IMR-90 (cell line): ENCODE data around the gene SLC7A4. TPM values are rescaled to one million over a fixed set of nuclear protein-coding genes. Genes with fewer than 3 reads are reported as not detected.
A peak's percentile ranks its signal among the peaks of the same experiment; 100 is the strongest.

Source experiments
- ATAC-seq: fragments of 200-7000 bp; cut with Tn5 transposase; 2 replicates; pipeline ENCODE4 v1.9.1; 2020; ENCODE audit warnings: low read depth, mild to moderate bottlenecking, moderate library complexity
- BruUV-seq: library from RNA; stranded (reverse); fragments of 400-500 nt; replicated peaks from 2 replicates; lab custom pipeline; 2021; lab: Mats Ljungman, UMichigan
- CTCF ChIA-PET: fragments of 300-600 bp; formaldehyde crosslinking; extraction: SDS; loops from one replicate; lab custom pipeline; 2021; ENCODE audit warnings: antibody characterized with exemption; lab: Yijun Ruan, JAX
- POLR2A ChIA-PET: fragments of 300-600 bp; sonication (Branson Sonifier 250); formaldehyde crosslinking; loops from one replicate; lab custom pipeline; 2022; ENCODE audit warnings: antibody characterized with exemption; ENCODE audit not compliant: unreplicated experiment; lab: Charles Lee
- DNase-seq: peaks from one replicate; pipeline ENCODE4 v3.0.0; 2013
- H2AFZ ChIP-seq: replicated peaks from 2 replicates; pipeline ENCODE3; 2013; ENCODE audit warnings: low read length, mild to moderate bottlenecking; ENCODE audit not compliant: poor library complexity
- H2AK5ac ChIP-seq: 2 replicates; pipeline ENCODE4 v1.6.1; 2013; ENCODE audit warnings: low read depth, low read length, inconsistent platforms
- H2AK9ac ChIP-seq: replicated peaks from 2 replicates; pipeline ENCODE3; 2013; ENCODE audit warnings: mild to moderate bottlenecking, low read depth, low read length, moderate library complexity; ENCODE audit not compliant: poor library complexity
- H2BK120ac ChIP-seq: 2 replicates; pipeline ENCODE4 v1.6.1; 2013; ENCODE audit warnings: low read depth, low read length, inconsistent platforms
- H2BK15ac ChIP-seq: 3 replicates; pipeline ENCODE4 v1.6.1; 2013; ENCODE audit warnings: low read depth, low read length, inconsistent platforms
- H2BK20ac ChIP-seq: 2 replicates; pipeline ENCODE4 v1.6.1; 2013; ENCODE audit warnings: low read depth, mild to moderate bottlenecking, inconsistent platforms, low read length, moderate library complexity
- H2BK5ac ChIP-seq: 2 replicates; pipeline ENCODE4 v1.6.1; 2013; ENCODE audit warnings: mild to moderate bottlenecking, low read depth, low read length, inconsistent platforms; ENCODE audit not compliant: poor library complexity, severe bottlenecking
- H3K14ac ChIP-seq: replicated peaks from 2 replicates; pipeline ENCODE4 v1.6.1; 2013; ENCODE audit warnings: low read depth, low read length, inconsistent platforms
- H3K18ac ChIP-seq: 2 replicates; pipeline ENCODE4 v1.6.1; 2013; ENCODE audit warnings: low read depth, low read length, control low read depth
- H3K23ac ChIP-seq: 2 replicates; pipeline ENCODE4 v1.6.1; 2013; ENCODE audit warnings: low read depth, low read length, inconsistent platforms
- H3K27ac ChIP-seq: 2 replicates; pipeline ENCODE4 v1.5.1; 2013; ENCODE audit warnings: mild to moderate bottlenecking, control low read depth, low read length; ENCODE audit not compliant: insufficient read depth
- H3K27me3 ChIP-seq: 2 replicates; pipeline ENCODE4 v1.6.1; 2013; ENCODE audit warnings: low read length; ENCODE audit not compliant: control insufficient read depth, insufficient read depth
- H3K36me3 ChIP-seq: 2 replicates; pipeline ENCODE4 v1.6.1; 2013; ENCODE audit warnings: low read length, mixed read lengths; ENCODE audit not compliant: control insufficient read depth, insufficient read depth
- H3K4ac ChIP-seq: 2 replicates; pipeline ENCODE4 v1.6.1; 2013; ENCODE audit warnings: low read depth, low read length, inconsistent platforms
- H3K4me1 ChIP-seq: 2 replicates; pipeline ENCODE4 v1.6.1; 2013; ENCODE audit warnings: low read length, mixed read lengths; ENCODE audit not compliant: control insufficient read depth, insufficient read depth
- H3K4me2 ChIP-seq: 2 replicates; pipeline ENCODE4 v1.6.1; 2013; ENCODE audit warnings: low read depth, mild to moderate bottlenecking, control low read depth, low read length, moderate library complexity
- H3K4me3 ChIP-seq: 2 replicates; pipeline ENCODE4 v1.5.1; 2013; ENCODE audit warnings: low read depth, mild to moderate bottlenecking, control low read depth, low read length, moderate library complexity; ENCODE audit not compliant: insufficient read depth
- H3K56ac ChIP-seq: 2 replicates; pipeline ENCODE4 v1.6.1; 2013; ENCODE audit warnings: low read length, inconsistent platforms; ENCODE audit not compliant: insufficient read depth; ENCODE audit errors: extremely low read depth
- H3K79me1 ChIP-seq, 2 experiments: 2 replicates each; pipeline ENCODE4 v1.6.1; 2013; ENCODE audit warnings: low read length in 2 of 2, inconsistent platforms in 1 of 2, low read depth in 1 of 2
- H3K9ac ChIP-seq: 2 replicates; pipeline ENCODE4 v1.6.1; 2013; ENCODE audit warnings: low read depth, low read length, control low read depth
- H3K9me1 ChIP-seq: 2 replicates; pipeline ENCODE4 v1.6.1; 2013; ENCODE audit warnings: low read length, inconsistent platforms; ENCODE audit not compliant: insufficient read depth
- H3K9me3 ChIP-seq: 2 replicates; pipeline ENCODE4 v1.6.1; 2013; ENCODE audit warnings: low read length; ENCODE audit not compliant: control insufficient read depth, insufficient read depth
- H4K20me1 ChIP-seq: 2 replicates; pipeline ENCODE4 v1.6.1; 2013; ENCODE audit warnings: low read length, inconsistent platforms; ENCODE audit not compliant: insufficient read depth
- H4K5ac ChIP-seq: 2 replicates; pipeline ENCODE4 v1.6.1; 2013; ENCODE audit warnings: mild to moderate bottlenecking, low read depth, low read length, control low read depth
- H4K8ac ChIP-seq, 2 experiments: 2 replicates each; pipeline ENCODE4 v1.6.1; 2013; ENCODE audit warnings: low read depth in 2 of 2, low read length in 2 of 2, control low read depth in 1 of 2, inconsistent platforms in 1 of 2
- H4K91ac ChIP-seq: 2 replicates; pipeline ENCODE4 v1.6.1; 2013; ENCODE audit warnings: low read depth, low read length, inconsistent platforms; ENCODE audit not compliant: insufficient read depth
- BHLHE40 ChIP-seq: fragments of 150-350 bp; IDR thresholded peaks from 2 replicates; pipeline ENCODE4 v1.6.1; 2016; ENCODE audit warnings: mild to moderate bottlenecking, low read depth, low read length
- CEBPB ChIP-seq: IDR thresholded peaks from 2 replicates; pipeline ENCODE4 v1.6.1; 2012; ENCODE audit warnings: low read depth, low read length, improper control_type of control experiment
- CHD1 ChIP-seq: IDR thresholded peaks from 2 replicates; pipeline ENCODE4 v1.6.1; 2012; ENCODE audit warnings: low read depth, low read length, improper control_type of control experiment
- CTCF ChIP-seq: conservative IDR thresholded peaks from 2 replicates; pipeline ENCODE4 v1.5.1; 2012; ENCODE audit warnings: mild to moderate bottlenecking, low read depth, low read length, improper control_type of control experiment
- ELK1 ChIP-seq: fragments of 150-350 bp; IDR thresholded peaks from 2 replicates; pipeline ENCODE4 v1.6.1; 2016; ENCODE audit warnings: low read depth, mild to moderate bottlenecking, low read length, moderate library complexity, borderline replicate concordance
- FOS ChIP-seq: fragments of 150-350 bp; IDR thresholded peaks from 2 replicates; pipeline ENCODE4 v1.6.1; 2016; ENCODE audit warnings: low read depth, low read length
- MAFK ChIP-seq: IDR thresholded peaks from 2 replicates; pipeline ENCODE4 v1.6.1; 2012; ENCODE audit warnings: low read depth, low read length, improper control_type of control experiment
- MAZ ChIP-seq: IDR thresholded peaks from 2 replicates; pipeline ENCODE4 v1.6.1; 2012; ENCODE audit warnings: low read depth, mild to moderate bottlenecking, low read length, improper control_type of control experiment, moderate library complexity, borderline replicate concordance
- MXI1 ChIP-seq: IDR thresholded peaks from 2 replicates; pipeline ENCODE4 v1.6.1; 2012; ENCODE audit warnings: low read depth, mild to moderate bottlenecking, low read length, moderate library complexity, borderline replicate concordance
- NFE2L2 ChIP-seq: fragments of 150-350 bp; IDR thresholded peaks from 2 replicates; pipeline ENCODE4 v1.6.1; 2016; ENCODE audit warnings: low read depth, mild to moderate bottlenecking, low read length
- POLR2A ChIP-seq: IDR thresholded peaks from 2 replicates; pipeline ENCODE4 v1.6.1; 2012; ENCODE audit warnings: mild to moderate bottlenecking, low read depth, low read length
- RAD21 ChIP-seq: IDR thresholded peaks from 2 replicates; pipeline ENCODE4 v1.6.1; 2012; ENCODE audit warnings: low read length, improper control_type of control experiment
- RFX5 ChIP-seq: IDR thresholded peaks from 2 replicates; pipeline ENCODE4 v1.8.0; 2012; ENCODE audit warnings: low read depth, mild to moderate bottlenecking, low read length, moderate library complexity
- SMC3 ChIP-seq: fragments of 150-350 bp; IDR thresholded peaks from 2 replicates; pipeline ENCODE4 v1.6.1; 2016; ENCODE audit warnings: low read depth, mild to moderate bottlenecking, antibody characterized with exemption, low read length, moderate library complexity
- USF2 ChIP-seq: fragments of 150-350 bp; IDR thresholded peaks from 2 replicates; pipeline ENCODE4 v1.6.1; 2017; ENCODE audit warnings: mild to moderate bottlenecking, antibody characterized with exemption, low read length, low read depth
- WGBS, 2 experiments: methylation state at CpG; one replicate each; pipeline versions ENCODE4 v1.1.5 to v1.1.7; 2013; ENCODE audit warnings: missing lambda C conversion rate in 2 of 2; ENCODE audit not compliant: insufficient read length in 1 of 2; ENCODE audit errors: extremely low coverage in 2 of 2; 5-methylcytosine and 5-hydroxymethylcytosine counted together
- dilution Hi-C: fragments of 300-500 bp; cut with HindIII; formaldehyde crosslinking; loops from one replicate; pipeline ENCODE4 v1.14.3; 2018; ENCODE audit warnings: low sequenced_read_pairs; ENCODE audit not compliant: unreplicated experiment
- in situ Hi-C: fragments of 300-500 bp; cut with MboI; formaldehyde crosslinking; loops from 3 replicates; pipeline ENCODE4 v1.14.3; 2019; ENCODE audit warnings: low sequenced_read_pairs, inconsistent platforms, mixed read lengths
- intact Hi-C: fragments of 100-400 bp; cut with micrococcal nuclease; formaldehyde crosslinking; loops from 2 replicates; pipeline ENCODE4 v1.10.0; 2022
- polyA plus RNA-seq, 3 experiments: library from polyadenylated mRNA; depleted of rRNA; stranded (reverse); fragments of >200 nt; gene quantifications; 2 replicates each; pipeline ENCODE4 v1.2.3, GENCODE V29; 2012; ENCODE audit warnings: low replicate concordance in 1 of 3
- total RNA-seq: library from RNA; depleted of rRNA; stranded (reverse); fragments of >200 nt; gene quantifications from 2 replicates; pipeline ENCODE4 v1.2.3, GENCODE V29; 2012

SLC7A4 gene
- total and polyA plus RNA-seq, 2 of the 4 experiments (the other 2 are of a cell fraction), result 0.03 TPM; not detected in 1

GRCh38 chr22:21073023-21073422 lies 40.7 kb upstream of the SLC7A4 start:
- no CpG with 5 or more reads among the region's 3 CpGs for WGBS, 2 experiments
- POLR2A ChIA-PET, result no interaction called here
- BruUV-seq, result no TSS peak

More at GRCh38 chr22:21073023-21073422, 40.7 kb upstream of the SLC7A4 start:
- no peak overlapping the region for H3K4me3 ChIP-seq
- H3K27me3 ChIP-seq, result peaks cover 17% of the 10 kb centered on the region; the same call in 1 of the 2 replicates
- no peak overlapping the region for H3K4me2 ChIP-seq
- no peak overlapping the region for H2AK5ac ChIP-seq
- dilution Hi-C loops (no loop called here), in situ Hi-C loops (no loop called here), intact Hi-C loops (no loop called here)
- no peaks in the 10 kb centered on the region for H3K79me1 ChIP-seq
- H3K9me3 ChIP-seq, result peaks cover 10% of the 10 kb centered on the region; the same call in 1 of the 2 replicates
- H2AFZ ChIP-seq, result peak overlapping the region; percentile 2
- no peak overlapping the region for H3K27ac ChIP-seq
- no peak overlapping the region for H4K5ac ChIP-seq
- no peaks in the 10 kb centered on the region for H3K36me3 ChIP-seq
- ATAC-seq (no peak), DNase-seq (no peak)
- no peak overlapping the region for H3K56ac ChIP-seq
- no peak overlapping the region for H3K4ac ChIP-seq
- H3K9ac ChIP-seq, result no peak overlapping the region
- no peak overlapping the region for H4K91ac ChIP-seq
- H2AK9ac ChIP-seq, result no peak overlapping the region
- H3K18ac ChIP-seq, result no peak overlapping the region
- H2BK5ac ChIP-seq, result no peak overlapping the region
- no peak for TF ChIP-seq MXI1
- TF ChIP-seq RAD21, result no peak
- no peak for TF ChIP-seq FOS
- TF ChIP-seq USF2, result no peak
- TF ChIP-seq CEBPB, result no peak
- TF ChIP-seq POLR2A, result no peak
- TF ChIP-seq NFE2L2, result no peak
- TF ChIP-seq CHD1, result no peak
- TF ChIP-seq BHLHE40, result no peak
- TF ChIP-seq ELK1, result no peak
- no peak for TF ChIP-seq MAFK
- TF ChIP-seq SMC3, result no peak
- no peak for TF ChIP-seq CTCF
- no peak for TF ChIP-seq MAZ
- TF ChIP-seq RFX5, result no peak
- no peak overlapping the region for H3K14ac ChIP-seq
- no peak overlapping the region for H4K8ac ChIP-seq
- peaks cover 5% of the 10 kb centered on the region; the same call in 1 of the 2 replicates for H3K9me1 ChIP-seq
- peaks cover 3% of the 10 kb centered on the region for H3K4me1 ChIP-seq
- H3K23ac ChIP-seq, result no peak overlapping the region
- no peak overlapping the region for H2BK120ac ChIP-seq
- no peak overlapping the region for H2BK20ac ChIP-seq
- CTCF ChIA-PET, result interaction anchor here (1.2 kb wide), 1 partner anchor 9 kb away, joined by 3 read pairs; no protein-coding TSS in a partner anchor
- no peak overlapping the region for H2BK15ac ChIP-seq
- H4K20me1 ChIP-seq, result no peaks in the 10 kb centered on the region
